Pons (tissue), 1 donor: ENCODE measurements around the gene B4GALT5.
A peak's percentile ranks its signal among the peaks of the same experiment; 100 is the strongest.

Experiments used
- DNase-seq: peaks from one replicate; pipeline ENCODE4 v3.0.0-alpha.2; 2016; ENCODE audit warnings: low spot score

B4GALT5 gene

GRCh38 chr20:49657118-49657901 lies 56.4 kb downstream of the B4GALT5 start:
- DNase-seq: no peak

- no peak for DNase-seq
Measured at GRCh38 chr20:49656304-49656703, 57.4 kb downstream of the B4GALT5 start.

- no peak for DNase-seq
Measured at GRCh38 chr20:49653925-49654434, 59.7 kb downstream of the B4GALT5 start.

GRCh38 chr20:49649672-49650071 lies 64.0 kb downstream of the B4GALT5 start:
- DNase-seq: no peak

- no peak for DNase-seq
Measured at GRCh38 chr20:49647550-49647949, 66.1 kb downstream of the B4GALT5 start.

GRCh38 chr20:49646528-49646927 lies 67.2 kb downstream of the B4GALT5 start:
- DNase-seq: no peak

GRCh38 chr20:49646126-49646525 lies 67.6 kb downstream of the B4GALT5 start:
- DNase-seq: no peak

- no peak for DNase-seq
Measured at GRCh38 chr20:49644980-49645565, 68.6 kb downstream of the B4GALT5 start.

GRCh38 chr20:49642816-49643215 lies 70.9 kb downstream of the B4GALT5 start:
- peak; percentile 39 for DNase-seq

GRCh38 chr20:49641683-49642656 lies 71.7 kb downstream of the B4GALT5 start:
- peak; percentile 63 for DNase-seq

- no peak for DNase-seq
Measured at GRCh38 chr20:49637046-49637637, 76.5 kb downstream of the B4GALT5 start.

GRCh38 chr20:49636447-49636846 lies 77.2 kb downstream of the B4GALT5 start:
- DNase-seq: no peak

GRCh38 chr20:49635866-49636265 lies 77.8 kb downstream of the B4GALT5 start:
- DNase-seq: no peak

- no peak for DNase-seq
Measured at GRCh38 chr20:49635166-49635565, 78.5 kb downstream of the B4GALT5 start.

GRCh38 chr20:49634116-49634515 lies 79.6 kb downstream of the B4GALT5 start:
- DNase-seq: no peak

GRCh38 chr20:49633643-49634042 lies 80.0 kb downstream of the B4GALT5 start:
- DNase-seq: no peak

GRCh38 chr20:49633023-49633422 lies 80.7 kb downstream of the B4GALT5 start:
- no peak for DNase-seq

- no peak for DNase-seq
Measured at GRCh38 chr20:49631856-49632418, 81.7 kb downstream of the B4GALT5 start.

- no peak for DNase-seq
Measured at GRCh38 chr20:49631061-49631716, 82.5 kb downstream of the B4GALT5 start.

- DNase-seq: no peak
Measured at GRCh38 chr20:49630396-49630951, 83.2 kb downstream of the B4GALT5 start.

GRCh38 chr20:49629606-49630005 lies 84.1 kb downstream of the B4GALT5 start:
- DNase-seq: no peak
